Fibroblast of villous mesenchyme (primary cell): ENCODE results near the gene VPS16. TPM values are rescaled to one million over a fixed set of nuclear protein-coding genes. Genes with fewer than 3 reads are reported as not detected.

Source experiments
- DNase-seq: peaks from one replicate; pipeline ENCODE4 v3.0.0-alpha.2; 2010; ENCODE audit warnings: low read depth
- H3K4me3 ChIP-seq: 2 replicates; pipeline ENCODE4 v1.5.1; 2011; ENCODE audit warnings: low read depth, mild to moderate bottlenecking, low read length
- CTCF ChIP-seq: IDR thresholded peaks from 2 replicates; pipeline ENCODE4 v1.5.1; 2012; ENCODE audit warnings: low read depth, mild to moderate bottlenecking, low read length; ENCODE audit not compliant: insufficient read depth
- total RNA-seq: library from RNA; depleted of rRNA; stranded (reverse); fragments of >200 nt; gene quantifications from 2 replicates; pipeline ENCODE4 v1.2.3, GENCODE V29; 2012

The VPS16 gene
- 48.6 and 51.0 TPM in 2 replicates for total RNA-seq

GRCh38 chr20:2840138-2840966, at the start of gene VPS16, which contains the start of gene PCED1A:
VPS16 (plus strand) TSS chr20:2840745; CDS start chr20:2840775, 30 bp downstream.
PCED1A (minus strand) TSS chr20:2840655; CDS start chr20:2839912, 743 bp downstream.
- H3K4me3 ChIP-seq, result peak within 1 kb of the TSS; percentile 92
- no peak for TF ChIP-seq CTCF
- peak; percentile 83 for DNase-seq

- DNase-seq, result no peak
- H3K4me3 ChIP-seq, result no peak overlapping the region
- no peak for TF ChIP-seq CTCF
Measured at GRCh38 chr20:2793471-2793870, 47.1 kb upstream of the VPS16 start.

- no peak for DNase-seq
- no peak for TF ChIP-seq CTCF
- no peak overlapping the region for H3K4me3 ChIP-seq
Measured at GRCh38 chr20:2794202-2794748, 46.3 kb upstream of the VPS16 start.

- DNase-seq, result no peak
- no peak for TF ChIP-seq CTCF
- H3K4me3 ChIP-seq, result no peak overlapping the region
Measured at GRCh38 chr20:2794866-2795447, 45.6 kb upstream of the VPS16 start.

GRCh38 chr20:2795451-2795850, 45.1 kb upstream of the VPS16 start:
- H3K4me3 ChIP-seq, result no peak overlapping the region
- no peak for TF ChIP-seq CTCF
- no peak for DNase-seq

GRCh38 chr20:2796011-2796660, 44.4 kb upstream of the VPS16 start:
- no peak for TF ChIP-seq CTCF
- DNase-seq, result no peak

More at GRCh38 chr20:2796011-2796660, 44.4 kb upstream of the VPS16 start:
- no peak overlapping the region for H3K4me3 ChIP-seq
